GM21528 (cell line): ENCODE data around the gene SUMF1.

Experiments used
- ATAC-seq: cut with Tn5 transposase; IDR thresholded peaks from one replicate; pipeline ENCODE4 v1.9.1; 2021; ENCODE audit warnings: mild to moderate bottlenecking, moderate library complexity; ENCODE audit not compliant: unreplicated experiment, low FRiP score

Gene SUMF1

GRCh38 chr3:4314688-4315087, 152.4 kb downstream of the SUMF1 start:
- ATAC-seq: no peak

GRCh38 chr3:4313606-4314293, 153.3 kb downstream of the SUMF1 start:
- ATAC-seq: no peak

DNA sequence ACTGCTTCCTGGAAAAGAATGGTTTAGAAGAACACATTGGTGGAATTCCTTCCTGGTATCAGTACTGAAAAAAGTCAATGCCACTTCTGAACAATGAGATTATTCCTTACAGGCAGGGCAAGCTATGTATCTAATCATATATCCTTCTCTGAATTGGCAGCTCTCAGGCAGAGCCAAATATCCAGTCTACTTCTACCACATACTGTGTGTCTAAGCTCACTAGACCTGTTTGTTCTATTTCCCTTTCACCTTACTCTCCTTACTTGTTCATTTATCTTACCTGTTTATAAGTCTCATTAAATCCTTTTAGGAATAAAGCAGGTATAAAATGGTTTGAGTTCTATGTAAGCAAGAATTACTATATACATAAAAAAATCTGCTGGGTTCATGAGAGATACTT, 155.6 kb downstream of the SUMF1 start:
- no peak for ATAC-seq
